NCI-H524 (cell line): Measurements from ENCODE around the gene KISS1R.
"Not testable (repeated sequence)": the region's sequence is repeated elsewhere in the genome, so short reads cannot be mapped to it uniquely, and the experiment has no call there.

Source experiments
- DNase-seq, 2 experiments: peaks; one replicate each; lab custom pipeline; 2025; lab: John Stamatoyannopoulos, UW

The KISS1R gene

DNA sequence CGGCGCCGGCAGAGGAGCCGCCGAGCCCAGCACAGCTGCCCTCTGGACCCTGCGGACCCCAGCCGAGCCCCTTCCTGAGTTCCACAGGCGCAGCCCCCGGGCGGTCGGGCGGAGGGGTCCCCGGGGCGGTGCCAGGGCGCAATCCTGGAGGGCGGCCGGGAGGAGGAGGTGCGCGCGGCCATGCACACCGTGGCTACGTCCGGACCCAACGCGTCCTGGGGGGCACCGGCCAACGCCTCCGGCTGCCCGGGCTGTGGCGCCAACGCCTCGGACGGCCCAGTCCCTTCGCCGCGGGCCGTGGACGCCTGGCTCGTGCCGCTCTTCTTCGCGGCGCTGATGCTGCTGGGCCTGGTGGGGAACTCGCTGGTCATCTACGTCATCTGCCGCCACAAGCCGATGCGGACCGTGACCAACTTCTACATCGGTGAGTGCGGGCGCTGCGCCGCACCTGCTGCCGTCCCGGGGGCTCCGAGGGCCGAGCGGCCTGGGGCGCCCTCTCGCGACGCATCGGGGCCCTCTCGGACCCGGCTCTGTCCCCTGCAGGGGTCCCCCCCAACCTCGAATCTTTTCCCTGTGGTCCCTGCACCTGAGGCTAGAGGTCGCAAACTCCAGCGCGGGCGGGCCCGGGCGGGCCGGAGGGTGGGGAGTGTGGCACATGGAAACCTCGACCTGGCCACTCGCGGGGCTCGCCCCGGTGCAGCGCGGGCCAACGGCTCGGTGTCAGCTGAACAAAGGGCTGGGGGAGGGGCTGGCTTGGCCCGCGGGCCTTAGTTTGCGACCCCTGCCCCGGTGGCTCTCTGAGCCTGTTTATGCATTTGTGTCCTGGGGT is at the start of gene KISS1R:
Gene KISS1R, plus strand, starts transcription at position 11 of the 829 bp plus-strand sequence. Its CDS starts 170 bp downstream, at position 181.
- peak in 1 of 2 experiments; percentile 87 for DNase-seq

DNA sequence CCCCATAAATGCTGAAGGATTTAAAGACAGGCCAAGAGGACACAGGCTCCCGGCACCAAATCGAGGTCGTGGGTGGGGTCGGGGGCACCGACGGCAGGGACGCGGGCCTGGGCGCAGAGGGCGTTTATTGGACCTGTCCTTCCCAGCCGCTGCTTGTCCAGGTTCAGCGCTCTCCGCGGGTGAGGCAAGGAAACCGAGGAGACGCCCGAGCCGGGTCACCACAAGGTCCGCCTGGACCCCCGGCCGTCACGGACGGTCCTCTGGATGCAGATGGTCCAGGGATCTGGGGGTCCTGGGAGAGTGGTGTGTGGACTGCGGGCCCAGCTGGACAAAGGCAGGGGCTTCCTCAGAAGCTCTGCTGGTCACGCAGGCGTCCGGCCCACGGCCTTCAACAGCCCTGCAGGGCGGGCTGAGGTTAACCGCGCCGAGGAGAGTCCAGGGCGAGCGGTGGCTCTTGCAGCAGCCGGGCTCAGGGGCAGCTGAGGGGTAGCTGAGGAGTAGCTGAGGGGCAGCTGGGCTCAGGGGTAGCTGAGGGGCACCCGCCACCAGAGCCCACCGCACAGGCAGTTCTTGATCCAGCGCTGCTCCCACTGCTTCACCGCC is 49.2 kb upstream of the KISS1R start:
- no peak for DNase-seq

DNA sequence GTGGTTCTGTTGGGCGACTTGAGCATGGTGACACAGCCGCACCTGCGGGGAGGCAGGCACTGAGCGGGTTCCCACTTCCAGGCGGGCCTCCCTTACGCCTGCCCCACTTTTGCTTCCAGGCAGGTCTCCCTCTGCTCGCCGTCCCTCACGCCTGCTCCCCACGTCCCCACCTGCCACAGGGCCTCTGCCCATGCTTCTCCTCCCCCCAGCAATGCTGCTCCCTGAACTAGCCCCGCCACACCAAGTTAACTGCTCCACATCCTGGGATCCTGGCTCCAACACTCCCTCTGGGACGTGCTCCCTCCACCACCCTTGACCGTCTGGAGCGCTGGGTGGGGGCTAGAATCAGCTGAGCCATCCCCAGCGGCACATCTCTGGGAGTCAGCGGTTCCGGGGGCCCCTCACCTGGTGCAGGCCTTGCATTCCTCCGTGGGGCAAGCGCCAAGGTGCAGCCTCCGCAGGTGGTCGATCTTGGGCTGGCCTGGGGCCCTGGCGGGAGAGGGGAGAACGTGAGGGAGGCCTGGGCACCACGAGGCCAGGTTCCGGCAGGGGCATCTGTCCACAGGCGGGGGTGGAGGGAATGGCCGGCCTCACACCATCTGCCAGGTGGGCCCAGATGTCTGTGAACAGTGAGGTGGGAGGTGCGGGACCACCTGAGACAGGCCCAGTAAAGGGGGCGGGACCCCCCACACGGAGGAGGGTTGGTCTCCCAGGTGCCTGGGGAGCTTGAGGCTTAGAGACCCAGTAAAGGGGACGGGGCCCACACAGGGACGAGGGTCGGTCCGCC is 48.5 kb upstream of the KISS1R start:
- DNase-seq = no peak

DNA sequence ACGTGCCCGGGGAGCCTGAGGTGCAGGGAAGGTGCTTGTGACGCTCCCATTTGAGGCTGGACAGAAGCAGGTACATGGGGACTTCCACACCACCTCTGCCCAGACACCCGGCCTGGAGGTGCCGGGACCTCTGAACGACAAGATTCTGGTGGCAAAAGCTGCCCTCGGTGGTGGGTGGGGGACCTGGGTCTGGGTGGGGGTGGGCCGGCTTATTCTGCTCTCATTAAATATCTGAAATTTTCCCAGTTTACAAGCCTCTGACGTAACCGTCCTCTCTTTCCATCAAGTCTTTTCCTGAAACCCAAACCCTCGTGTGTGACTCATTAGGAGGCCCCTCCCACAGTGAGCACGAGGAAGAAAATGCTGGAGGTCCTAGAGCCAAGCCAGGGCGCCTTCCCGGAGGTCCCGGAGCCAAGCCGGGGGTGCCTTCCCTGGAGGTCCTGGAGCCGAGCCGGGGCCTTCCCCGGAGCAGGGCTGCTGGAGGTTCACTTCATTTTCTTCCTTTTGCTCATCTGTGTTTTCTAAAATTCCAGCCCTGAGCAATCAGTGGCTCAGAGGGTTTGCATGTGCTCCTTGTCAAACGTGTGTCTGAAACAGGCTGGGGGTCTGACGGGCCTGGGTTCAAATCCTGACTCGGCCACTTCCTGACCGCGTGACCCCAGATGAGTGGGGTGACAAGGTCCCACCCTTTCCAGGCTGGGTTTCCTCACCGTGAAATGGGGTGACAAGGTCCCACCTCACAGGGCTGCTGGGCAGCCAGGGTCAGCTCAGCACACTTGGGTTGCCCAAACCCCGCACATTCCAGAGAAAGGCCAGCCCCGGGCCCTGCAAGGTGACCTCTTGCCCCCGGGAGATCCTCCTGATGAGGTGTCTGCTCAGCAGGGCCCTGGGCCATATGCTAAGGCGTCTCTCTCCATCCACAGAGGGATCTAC is 47.6 kb upstream of the KISS1R start:
- DNase-seq = no peak

DNA sequence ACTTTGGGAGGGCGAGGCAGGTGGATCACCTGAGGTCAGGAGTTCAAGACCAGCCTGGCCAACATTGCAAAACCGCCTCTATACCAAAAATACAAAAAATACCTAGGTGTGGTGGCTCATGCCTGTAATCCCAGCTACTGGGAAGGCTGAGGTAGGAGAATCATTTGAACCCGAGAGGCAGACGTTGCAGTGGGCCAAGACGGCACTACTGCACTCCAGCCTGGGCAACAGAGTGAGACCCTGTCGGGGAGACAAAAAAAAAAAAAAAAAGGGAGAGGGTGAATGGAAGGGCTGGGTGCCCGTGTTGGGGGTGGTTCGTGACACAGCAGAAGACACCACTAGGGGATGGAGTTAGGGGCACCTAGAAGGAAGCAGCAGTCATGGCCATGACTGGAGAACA is 46.8 kb upstream of the KISS1R start:
- no peak for DNase-seq

DNA sequence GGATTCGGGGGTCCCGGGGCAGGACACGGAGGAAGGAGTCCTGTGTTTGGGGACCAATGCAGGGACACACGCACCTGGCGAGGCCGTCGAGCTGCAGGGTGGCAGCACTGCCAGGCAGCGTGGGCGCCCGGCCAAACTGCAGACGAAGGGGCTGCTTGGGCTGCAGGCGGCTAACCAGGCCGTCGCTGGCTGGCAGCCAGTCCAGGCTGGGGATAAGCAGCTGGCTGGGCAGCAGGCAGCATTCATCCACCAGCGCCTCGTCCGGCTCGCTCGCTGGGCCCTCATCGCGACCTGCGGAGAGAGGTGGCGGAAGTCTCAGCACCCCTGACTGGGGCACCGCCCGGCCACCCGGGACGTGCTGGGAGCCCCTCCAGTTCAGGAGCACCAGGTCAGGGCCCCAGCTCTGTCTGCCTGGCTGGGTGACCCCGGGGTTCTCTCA is 46.2 kb upstream of the KISS1R start:
- no peak for DNase-seq

DNA sequence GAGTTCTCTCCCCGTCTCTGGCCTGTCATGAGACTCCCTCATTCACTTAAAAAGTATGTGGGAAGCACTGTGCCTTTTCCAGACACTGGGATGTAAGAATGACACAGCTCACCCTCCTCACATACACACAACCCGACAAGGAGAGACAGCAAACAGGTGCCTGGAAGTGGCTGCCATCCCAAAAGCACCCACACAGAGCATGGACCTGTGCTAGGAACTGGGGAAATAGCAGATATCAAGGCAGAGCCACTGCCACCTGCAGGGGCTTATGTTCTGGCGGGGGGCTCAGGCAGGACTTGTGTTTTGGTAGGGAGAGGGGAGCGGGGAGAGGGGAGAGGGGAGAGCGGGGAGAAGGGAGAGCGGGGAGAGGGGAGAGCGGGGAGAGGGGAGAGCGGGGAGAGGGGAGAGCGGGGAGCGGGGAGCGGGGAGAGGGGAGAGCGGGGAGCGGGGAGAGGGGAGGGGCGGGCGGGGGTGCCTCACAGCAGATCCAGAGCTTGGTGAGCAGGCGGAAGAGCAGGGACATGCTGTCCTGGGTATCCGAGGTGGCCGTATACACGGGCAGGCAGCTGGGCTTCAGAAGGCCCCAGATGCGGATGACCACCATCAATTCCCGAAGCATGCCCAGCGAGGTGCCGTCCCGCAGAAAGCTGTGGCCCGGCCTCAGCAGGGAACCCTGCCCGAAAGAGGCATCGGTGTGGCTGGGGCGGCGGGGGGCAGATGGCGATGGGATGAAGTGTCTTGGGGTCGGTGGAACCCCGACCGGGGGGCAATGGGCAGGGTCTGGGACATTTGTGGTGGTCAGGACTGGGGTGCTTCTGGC is 45.5 kb upstream of the KISS1R start:
- no peak for DNase-seq

DNA sequence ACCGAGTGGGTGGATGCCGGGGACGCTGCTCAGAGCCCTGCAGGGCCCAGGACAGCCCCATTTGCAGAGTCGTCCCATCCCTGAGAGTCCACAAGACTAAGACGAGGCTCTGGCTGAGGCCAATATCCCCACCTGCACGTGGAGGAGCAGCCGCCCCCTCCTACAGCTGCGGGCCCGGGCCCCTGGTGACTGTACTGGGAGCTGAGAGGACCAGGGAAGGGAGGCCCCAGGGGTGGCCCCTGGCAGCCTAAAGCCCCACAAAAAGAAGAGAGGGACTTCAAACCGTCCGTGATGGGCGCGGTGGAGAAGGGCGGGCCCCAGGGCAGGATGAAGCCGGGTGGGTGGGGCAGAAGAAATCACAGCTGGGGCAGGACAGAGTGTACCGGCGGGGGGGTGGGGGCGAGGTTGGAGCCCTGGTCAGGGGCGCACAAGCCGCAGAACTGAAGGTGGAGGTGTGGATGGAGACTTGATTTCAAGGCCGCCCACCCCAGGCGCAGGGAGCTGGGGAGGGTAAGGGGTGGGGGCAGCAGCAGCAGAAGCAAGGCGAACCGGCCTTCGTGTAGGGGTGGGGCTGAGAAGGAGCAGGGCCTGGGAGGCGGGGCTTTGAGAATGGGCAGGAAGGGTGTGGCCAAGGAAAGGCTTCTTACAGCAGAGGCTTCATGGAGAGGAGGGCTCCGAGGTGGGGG is 44.7 kb upstream of the KISS1R start:
- DNase-seq = no peak

DNA sequence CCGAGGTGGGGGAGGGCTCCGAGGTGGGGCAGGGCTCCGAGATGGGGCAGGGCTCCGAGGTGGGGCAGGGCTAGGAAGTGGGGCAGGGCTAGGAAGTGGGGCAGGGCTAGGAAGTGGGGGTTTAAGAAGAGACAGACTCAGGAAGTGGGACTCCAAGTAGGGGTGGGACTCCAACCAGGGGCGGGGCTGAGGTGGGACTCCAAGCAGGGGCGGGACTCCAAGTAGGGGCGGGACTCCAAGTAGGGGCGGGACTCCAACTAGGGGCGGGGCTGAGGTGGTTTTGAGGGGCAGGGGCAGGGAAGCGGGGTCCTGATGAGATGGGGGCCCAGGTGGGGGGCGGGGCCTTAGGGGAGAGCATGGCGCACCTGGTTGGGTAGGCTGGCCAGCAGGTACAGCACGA is 44.0 kb upstream of the KISS1R start:
- no peak for DNase-seq

DNA sequence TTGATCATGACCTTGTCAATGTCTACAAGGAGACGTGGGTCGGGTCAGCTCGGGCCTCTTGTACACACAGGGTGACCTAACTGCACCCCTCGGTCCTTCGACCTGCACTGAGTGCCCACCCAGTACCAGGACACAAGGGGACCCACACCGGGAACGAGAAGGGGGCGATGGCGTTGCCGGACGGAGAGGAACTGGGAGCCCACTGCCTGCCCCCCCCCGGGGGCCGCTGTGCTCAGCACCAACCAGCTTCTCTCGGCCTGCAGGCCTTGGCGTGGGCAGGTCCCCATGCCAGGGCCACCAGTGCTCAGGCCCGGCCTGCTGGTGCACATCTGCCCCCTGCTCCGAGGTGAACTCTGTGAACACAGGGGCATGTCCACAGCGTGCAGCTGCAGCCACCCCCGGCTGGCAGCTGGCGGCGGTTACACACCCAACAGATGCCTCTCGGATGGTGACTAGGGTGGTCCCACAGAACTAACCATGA is 43.5 kb upstream of the KISS1R start:
- no peak for DNase-seq

DNA sequence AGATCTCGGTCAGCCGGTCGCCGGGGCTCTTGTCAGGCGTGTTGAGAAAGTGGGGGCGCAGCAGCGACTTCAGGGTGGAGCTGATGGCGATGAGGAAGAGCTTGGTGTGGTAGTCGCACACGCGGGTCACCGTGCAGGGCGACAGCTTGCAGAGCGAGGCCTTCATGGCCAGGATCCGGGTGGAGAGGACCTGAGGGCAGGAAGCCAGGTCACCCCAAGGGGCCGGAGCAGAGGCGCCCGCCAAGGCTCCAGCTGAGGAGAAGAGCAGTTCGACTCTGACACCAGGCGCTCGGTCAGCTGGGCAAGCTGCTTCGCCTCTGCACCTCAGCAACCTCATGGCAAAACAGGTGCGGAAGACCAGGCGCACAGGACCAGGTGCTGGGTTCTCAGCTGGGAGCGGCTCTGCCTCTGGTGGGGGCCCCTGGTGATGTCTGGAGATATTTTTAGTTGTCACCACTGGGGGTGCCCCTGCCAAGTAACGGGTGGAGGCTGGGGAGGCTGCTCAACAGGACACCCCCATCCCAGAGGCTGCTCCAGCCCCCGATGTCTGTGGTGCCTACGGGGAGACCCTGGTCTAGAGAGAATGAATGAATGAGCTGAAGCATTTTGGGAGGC is 41.8 kb upstream of the KISS1R start:
- DNase-seq = no peak

DNA sequence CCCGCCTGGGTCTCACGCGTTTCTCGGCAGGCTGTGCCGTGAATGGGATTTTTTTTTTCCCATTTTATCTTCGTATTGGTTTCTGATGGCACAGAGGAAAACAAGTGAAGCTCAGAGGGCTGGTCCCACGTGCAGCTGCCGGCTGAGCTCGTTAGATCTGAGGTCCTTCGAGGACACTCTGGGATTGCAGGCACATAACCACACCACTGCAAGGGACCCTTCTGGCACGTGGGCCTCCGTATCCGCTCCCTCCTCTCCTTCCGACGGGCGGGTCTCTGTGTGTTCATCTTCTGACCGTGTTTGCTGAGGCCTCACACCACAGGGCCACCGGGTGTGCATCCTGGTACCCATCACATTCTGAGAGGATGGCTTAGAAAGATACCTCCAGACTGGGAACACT is 41.0 kb upstream of the KISS1R start:
- no peak for DNase-seq

DNA sequence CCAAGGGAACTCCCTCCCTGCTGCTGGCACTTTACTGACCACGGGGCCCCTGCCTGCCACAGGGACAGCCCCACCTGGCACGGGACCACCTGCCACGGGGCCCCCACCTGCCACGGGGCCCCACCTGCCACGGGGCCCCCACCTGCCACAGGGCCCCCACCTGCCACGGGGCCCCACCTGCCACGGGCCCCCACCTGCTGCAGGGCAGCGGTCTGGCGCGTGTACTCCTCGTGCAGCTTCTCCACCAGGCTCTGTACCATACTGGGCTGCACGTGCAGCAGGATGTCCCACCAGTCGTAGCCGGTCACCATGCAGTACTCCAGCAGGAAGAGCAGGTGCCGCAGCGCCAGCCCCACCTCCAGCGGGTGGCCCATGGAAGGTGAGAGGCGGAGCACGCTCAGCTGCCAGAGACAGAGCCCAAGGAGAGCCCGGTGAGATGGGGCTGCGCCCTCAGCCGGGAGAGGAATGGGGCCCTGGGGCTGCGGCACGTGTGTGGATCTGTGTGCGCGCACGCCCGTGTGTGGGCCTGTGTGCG is 40.3 kb upstream of the KISS1R start:
- DNase-seq = no peak

DNA sequence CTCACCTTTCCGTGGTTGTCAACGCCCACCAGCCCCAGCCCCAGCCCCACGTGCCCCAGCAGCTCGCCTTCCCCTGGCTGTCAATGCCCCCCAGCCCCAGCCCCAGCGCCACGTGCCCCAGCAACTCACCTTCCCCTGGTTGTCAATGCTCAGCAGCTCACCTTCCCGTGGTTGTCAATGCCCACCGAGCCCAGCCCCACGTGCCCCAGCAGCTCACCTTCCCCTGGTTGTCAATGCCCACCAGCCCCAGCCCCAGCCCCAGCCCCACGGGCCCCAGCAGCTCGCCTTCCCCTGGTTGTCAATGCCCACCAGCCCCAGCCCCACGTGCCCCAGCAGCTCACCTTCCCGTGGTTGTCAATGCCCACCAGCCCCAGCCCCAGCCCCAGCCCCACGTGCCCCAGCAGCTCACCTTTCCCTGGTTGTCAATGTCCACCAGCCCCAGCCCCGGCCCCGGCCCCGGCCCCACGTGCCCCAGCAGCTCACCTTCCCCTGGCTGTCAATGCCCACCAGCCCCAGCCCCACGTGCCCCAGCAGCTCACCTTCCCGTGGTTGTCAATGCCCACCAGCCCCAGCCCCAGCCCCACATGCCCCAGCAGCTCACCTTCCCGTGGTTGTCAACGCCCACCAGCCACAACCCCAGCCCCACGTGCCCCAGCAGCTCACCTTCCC is 39.0 kb upstream of the KISS1R start:
- not testable (repeated sequence) for DNase-seq

DNA sequence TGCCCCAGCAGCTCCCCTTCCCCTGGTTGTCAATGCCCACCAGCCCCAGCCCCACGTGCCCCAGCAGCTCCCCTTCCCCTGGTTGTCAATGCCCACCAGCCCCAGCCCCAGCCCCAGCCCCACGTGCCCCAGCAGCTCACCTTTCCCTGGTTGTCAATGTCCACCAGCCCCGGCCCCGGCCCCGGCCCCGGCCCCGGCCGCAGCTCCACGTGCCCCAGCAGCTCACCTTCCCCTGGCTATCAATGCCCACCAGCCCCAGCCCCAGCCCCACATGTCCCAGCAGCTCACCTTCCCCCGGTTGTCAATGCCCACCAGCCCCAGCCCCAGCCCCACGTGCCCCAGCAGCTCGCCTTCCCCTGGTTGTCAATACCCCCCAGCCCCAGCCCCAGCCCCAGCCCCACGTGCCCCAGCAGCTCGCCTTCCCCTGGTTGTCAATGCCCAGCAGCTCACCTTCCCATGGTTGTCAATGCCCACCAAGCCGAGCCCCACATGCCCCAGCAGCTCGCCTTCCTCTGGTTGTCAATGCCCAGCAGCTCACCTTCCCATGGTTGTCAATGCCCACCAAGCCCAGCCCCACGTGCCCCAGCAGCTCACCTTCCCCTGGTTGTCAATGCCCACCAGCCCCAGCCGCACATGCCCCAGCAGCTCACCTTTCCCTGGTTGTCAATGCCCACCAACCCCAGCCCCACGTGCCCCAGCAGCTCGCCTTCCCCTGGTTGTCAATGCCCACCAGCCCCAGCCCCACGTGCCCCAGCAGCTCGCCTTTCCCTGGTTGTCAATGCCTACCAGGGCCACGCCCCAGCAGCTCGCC is 38.2 kb upstream of the KISS1R start:
- not testable (repeated sequence) for DNase-seq

DNA sequence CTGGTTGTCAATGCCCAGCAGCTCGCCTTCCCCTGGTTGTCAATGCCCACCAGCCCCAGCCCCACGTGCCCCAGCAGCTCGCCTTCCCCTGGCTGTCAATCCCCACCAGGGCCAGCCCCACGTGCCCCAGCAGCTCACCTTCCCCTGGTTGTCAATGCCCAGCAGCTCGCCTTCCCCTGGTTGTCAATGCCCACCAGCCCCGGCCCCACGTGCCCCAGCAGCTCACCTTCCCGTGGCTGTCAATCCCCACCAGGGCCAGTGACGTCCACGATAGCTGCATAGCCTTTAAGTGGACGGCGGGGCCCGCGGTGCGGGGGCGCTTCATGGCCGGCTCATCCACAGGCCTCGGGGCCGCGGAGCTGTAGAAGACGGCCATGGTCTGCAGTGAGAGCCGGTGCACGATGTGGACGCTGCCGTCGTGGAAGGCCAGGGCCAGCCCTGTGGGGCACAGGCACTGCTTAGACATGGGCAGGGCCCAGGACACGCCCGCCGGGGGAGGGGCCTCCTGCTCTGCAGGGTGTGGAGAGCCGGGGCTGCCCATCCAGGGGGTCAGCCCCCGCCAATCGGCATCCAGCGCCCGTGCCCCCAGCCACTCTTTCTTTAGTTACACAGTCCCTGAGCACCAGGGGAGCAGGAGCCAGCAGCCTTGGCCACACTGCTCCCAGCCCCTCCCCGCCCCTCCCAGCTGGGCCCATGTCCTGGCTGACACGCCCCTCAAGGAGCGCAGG is 37.3 kb upstream of the KISS1R start:
- no peak for DNase-seq

DNA sequence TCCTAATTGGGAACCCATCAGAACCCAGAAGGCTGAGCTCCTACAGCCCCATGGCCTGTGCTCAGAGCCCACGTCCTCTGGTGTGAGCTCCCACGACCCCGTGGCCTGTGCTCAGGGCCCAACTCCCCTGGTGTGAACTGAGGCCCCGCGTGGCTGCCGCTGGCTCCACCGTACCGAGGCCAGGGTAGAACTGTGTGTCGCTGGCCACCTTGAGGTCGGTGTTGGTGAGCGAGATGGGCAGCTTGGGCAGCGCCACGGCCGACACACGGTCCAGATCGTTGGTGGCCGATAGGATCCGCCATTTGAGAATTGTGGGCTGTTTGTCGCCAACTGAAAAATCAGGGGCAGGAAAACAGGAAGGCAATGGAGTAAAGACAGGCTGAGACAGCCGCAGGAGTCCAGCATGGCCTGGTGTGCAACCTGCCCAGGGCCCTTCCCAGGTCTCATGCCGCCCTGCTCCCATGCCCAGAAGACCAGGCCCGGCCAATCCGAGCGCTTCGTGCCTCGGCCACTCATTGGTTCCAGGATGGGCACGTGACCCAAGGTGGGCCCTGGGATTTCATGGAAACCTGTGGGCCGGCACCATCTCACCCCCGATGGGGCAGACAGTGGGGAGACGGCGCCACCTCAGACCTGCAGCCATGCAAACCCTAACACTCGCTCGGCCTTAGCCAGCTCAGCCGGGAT is 35.6 kb upstream of the KISS1R start:
- no peak for DNase-seq
